ENCODE measurements around the gene MBP. TPM values are rescaled to one million over a fixed set of nuclear protein-coding genes. Genes with fewer than 3 reads are reported as not detected.

Gene MBP
- total and polyA plus RNA-seq, 10 of the 15 experiments (the other 5 are each of a cell fraction or from before 2014, with no cell fraction given) = 12.2 to 67.8 (median 42.1) TPM

DNA sequence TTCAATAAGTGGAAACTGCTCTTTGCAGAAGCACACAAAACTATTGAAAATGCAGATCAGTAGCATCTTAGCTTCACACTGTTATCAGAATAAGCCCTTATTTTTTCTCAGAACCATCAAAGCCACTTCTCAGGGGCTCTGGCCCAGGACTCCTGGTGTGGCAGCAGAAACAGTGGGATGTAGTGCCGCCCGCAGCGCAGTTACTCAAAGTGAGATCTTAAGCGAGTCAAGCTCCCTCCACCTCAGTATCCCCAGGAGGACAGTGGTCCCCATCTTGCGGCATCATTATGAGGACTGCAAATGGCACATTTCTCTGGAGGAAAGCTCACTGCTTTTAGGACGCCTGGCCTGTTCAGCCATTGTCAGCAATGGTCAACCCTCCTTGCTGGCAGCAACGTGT is 60.0 kb downstream of the MBP start:
- SMC1A ChIA-PET (ENCODE audit: uncharacterized antibody, unreplicated experiment) = interaction anchor here (1.3 to 1.4 kb wide), 2 partner anchors 30 to 50 kb away, joined by 3 to 4 read pairs; no protein-coding TSS in a partner anchor
- DNase-seq (ENCODE audit: low read depth, low spot score) (no peak), ATAC-seq (no peak), FAIRE-seq (no peak)
- no peak overlapping the region for H3K9ac ChIP-seq (ENCODE audit: control insufficient read depth, insufficient read depth, low read length)
- peaks cover 6 to 25% of the 10 kb centered on the region in 2 experiments; a peak in 3 of 4 replicates for H3K36me3 ChIP-seq (ENCODE audit: control insufficient read depth in 2 of 2, insufficient read depth in 2 of 2, low read length in 1 of 2)
- H3K4me1 ChIP-seq (ENCODE audit: control insufficient read depth, insufficient read depth, low read length) = peaks cover 30% of the 10 kb centered on the region
- H4K20me1 ChIP-seq (ENCODE audit: control insufficient read depth, insufficient read depth) = no peaks in the 10 kb centered on the region
- no peaks in the 10 kb centered on the region for H3K9me3 ChIP-seq (replicated peaks; ENCODE audit: control insufficient read depth, insufficient read depth, low read length)
- RAD21 ChIA-PET (ENCODE audit: unreplicated experiment) = no interaction called here
- intact Hi-C loops (cut with micrococcal nuclease; ENCODE audit: unreplicated experiment) = no loop called here
- no peak for TF ChIP-seq EGR1 (IDR thresholded peaks at IDR 0.05; ENCODE audit: borderline replicate concordance in 1 of 2, low read depth in 2 of 2, low read length in 2 of 2)
- TF ChIP-seq KDM1A (IDR thresholded peaks at IDR 0.05; ENCODE audit: borderline replicate concordance) = no peak
- TF ChIP-seq POU2F2 (IDR thresholded peaks at IDR 0.05; ENCODE audit: borderline replicate concordance, low read depth, low read length) = no peak
- no peak for TF ChIP-seq ZNF384 (IDR thresholded peaks at IDR 0.05; ENCODE audit: borderline replicate concordance, low read depth, low read length)
- no peak for TF ChIP-seq KAT2A (conservative IDR thresholded peaks at IDR 0.05; ENCODE audit: control insufficient read depth, low read depth, low read length)
- in situ Hi-C loops (cut with MboI) = no loop called here
- no peak overlapping the region for H3K4me2 ChIP-seq (ENCODE audit: control insufficient read depth, insufficient read depth)
- H2AFZ ChIP-seq (ENCODE audit: control insufficient read depth, low read depth, low read length) = no peak overlapping the region
- CTCF ChIA-PET = interaction anchor here (7.2 kb wide), 1 partner anchor 139 kb away, joined by 37 read pairs; no protein-coding TSS in a partner anchor
- no peaks in the 10 kb centered on the region for H3K27me3 ChIP-seq (replicated peaks in 1 of 2; ENCODE audit: control insufficient read depth in 2 of 2, insufficient read depth in 2 of 2, low read length in 1 of 2)
- no peak overlapping the region for H3K27ac ChIP-seq (ENCODE audit: control insufficient read depth, insufficient read depth)
- H3K79me2 ChIP-seq (ENCODE audit: control insufficient read depth, insufficient read depth, low read length) = peaks cover 39% of the 10 kb centered on the region
- POLR2A ChIA-PET = no interaction called here
- WGBS (ENCODE audit: insufficient coverage, insufficient replicate concordance, low lambda C conversion rate, missing lambda C conversion rate) = 8% methylated on average over 7 of the region's 7 CpGs
- no TSS peak for BruUV-seq (replicated peaks)
- H3K4me3 ChIP-seq = no peak overlapping the region

GRCh38 chr18:77071711-77072292 is 60.8 kb downstream of the MBP start:
- no peak overlapping the region for H3K9ac ChIP-seq (ENCODE audit: control insufficient read depth, insufficient read depth, low read length)
- H4K20me1 ChIP-seq (ENCODE audit: control insufficient read depth, insufficient read depth) = no peaks in the 10 kb centered on the region
- ATAC-seq = no peak
- H3K27ac ChIP-seq (ENCODE audit: control insufficient read depth, insufficient read depth) = no peak overlapping the region
- no peaks in the 10 kb centered on the region for H3K27me3 ChIP-seq (replicated peaks in 1 of 2; ENCODE audit: control insufficient read depth in 2 of 2, insufficient read depth in 2 of 2, low read length in 1 of 2)
- intact Hi-C loops (cut with micrococcal nuclease; ENCODE audit: unreplicated experiment) = no loop called here
- no peak overlapping the region for H3K4me2 ChIP-seq (ENCODE audit: control insufficient read depth, insufficient read depth)
- FAIRE-seq = no peak
- no peak for DNase-seq (ENCODE audit: low read depth, low spot score)
- no peaks in the 10 kb centered on the region for H3K9me3 ChIP-seq (replicated peaks; ENCODE audit: control insufficient read depth, insufficient read depth, low read length)
- no peak overlapping the region for H3K4me3 ChIP-seq
- H3K79me2 ChIP-seq (ENCODE audit: control insufficient read depth, insufficient read depth, low read length) = peaks cover 45% of the 10 kb centered on the region
- no TSS peak for BruUV-seq (replicated peaks)
- in situ Hi-C loops (cut with MboI) = no loop called here
- H3K36me3 ChIP-seq (ENCODE audit: control insufficient read depth in 2 of 2, insufficient read depth in 2 of 2, low read length in 1 of 2) = peaks cover 6 to 25% of the 10 kb centered on the region in 2 experiments; a peak in 3 of 4 replicates
- 17% methylated on average over 10 of the region's 10 CpGs for WGBS (ENCODE audit: insufficient coverage, insufficient replicate concordance, low lambda C conversion rate, missing lambda C conversion rate)
- CTCF ChIA-PET = interaction anchor here (1.1 to 7.2 kb wide), 2 partner anchors 12 to 140 kb away, joined by 5 to 37 read pairs; no protein-coding TSS in a partner anchor
- TF ChIP-seq IKZF1 (conservative IDR thresholded peaks at IDR 0.05) = no peak
- TF ChIP-seq CEBPB (IDR thresholded peaks at IDR 0.05; ENCODE audit: borderline replicate concordance in 1 of 2, low read depth in 2 of 2, low read length in 2 of 2) = no peak
- TF ChIP-seq DPF2 (IDR thresholded peaks at IDR 0.05) = no peak
- TF ChIP-seq CREB1 (IDR thresholded peaks at IDR 0.05; ENCODE audit: low read depth) = 0 out of 2 replicates have a peak, but pooled peaks have one; percentile 16
- no peak for TF ChIP-seq SKIL (IDR thresholded peaks at IDR 0.05; ENCODE audit: low read depth, poor library complexity, severe bottlenecking)
- TF ChIP-seq ZSCAN29 (IDR thresholded peaks at IDR 0.05) = no peak
- 0 out of 2 replicates have a peak, but pooled peaks have one; percentile 45 for TF ChIP-seq CREM (IDR thresholded peaks at IDR 0.05; ENCODE audit: low read depth)
- TF ChIP-seq NR2F1 (conservative IDR thresholded peaks at IDR 0.05) = no peak
- no peak for TF ChIP-seq ZNF207 (IDR thresholded peaks at IDR 0.05; ENCODE audit: borderline replicate concordance)
- TF ChIP-seq TAF1 (IDR thresholded peaks at IDR 0.05; ENCODE audit: borderline replicate concordance, low read depth, low read length) = no peak
- TF ChIP-seq RUNX3 (IDR thresholded peaks at IDR 0.05; ENCODE audit: low read length) = no peak
- H2AFZ ChIP-seq (ENCODE audit: control insufficient read depth, low read depth, low read length) = no peak overlapping the region
- SMC1A ChIA-PET (ENCODE audit: uncharacterized antibody, unreplicated experiment) = interaction anchor here (1.3 to 1.4 kb wide), 2 partner anchors 31 to 51 kb away, joined by 3 to 4 read pairs; no protein-coding TSS in a partner anchor
- RAD21 ChIA-PET (ENCODE audit: unreplicated experiment) = interaction anchor here (0.9 kb wide), 1 partner anchor 53 kb away, joined by 3 read pairs; no protein-coding TSS in a partner anchor
- peaks cover 38% of the 10 kb centered on the region for H3K4me1 ChIP-seq (ENCODE audit: control insufficient read depth, insufficient read depth, low read length)
- POLR2A ChIA-PET = no interaction called here

All from GM12878 (cell line).